COLO829 (cell line): ENCODE data around the gene NPIPB9.
"Not testable (repeated sequence)": the region's sequence is repeated elsewhere in the genome, so short reads cannot be mapped to it uniquely, and the experiment has no call there.

Experiments used
- DNase-seq: peaks from one replicate; pipeline ENCODE4 v3.0.0; 2012; ENCODE audit warnings: low spot score

NPIPB9 gene

DNA sequence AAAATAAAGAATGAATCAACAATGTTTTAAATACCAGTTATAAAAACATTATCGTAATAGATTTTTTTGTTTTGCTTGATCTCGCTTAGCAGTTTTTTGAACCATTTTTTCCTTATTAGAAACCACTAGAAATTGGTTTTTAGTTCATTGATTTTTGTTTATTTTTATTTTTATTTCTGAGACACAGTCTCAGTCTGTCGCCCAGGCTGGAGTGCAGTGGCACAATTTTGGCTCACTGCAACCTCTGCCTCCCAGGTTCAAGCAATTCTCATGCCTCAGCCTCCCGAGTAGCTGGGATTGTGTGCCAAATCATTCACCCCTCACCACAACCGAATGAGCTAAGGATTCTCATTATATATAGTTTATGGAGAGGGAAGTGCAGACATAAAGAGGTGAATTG, at the start of gene NPIPB9:
Gene NPIPB9 (plus strand): TSS at position 301 of the 400 bp plus-strand sequence.
- DNase-seq: not testable (repeated sequence)

DNA sequence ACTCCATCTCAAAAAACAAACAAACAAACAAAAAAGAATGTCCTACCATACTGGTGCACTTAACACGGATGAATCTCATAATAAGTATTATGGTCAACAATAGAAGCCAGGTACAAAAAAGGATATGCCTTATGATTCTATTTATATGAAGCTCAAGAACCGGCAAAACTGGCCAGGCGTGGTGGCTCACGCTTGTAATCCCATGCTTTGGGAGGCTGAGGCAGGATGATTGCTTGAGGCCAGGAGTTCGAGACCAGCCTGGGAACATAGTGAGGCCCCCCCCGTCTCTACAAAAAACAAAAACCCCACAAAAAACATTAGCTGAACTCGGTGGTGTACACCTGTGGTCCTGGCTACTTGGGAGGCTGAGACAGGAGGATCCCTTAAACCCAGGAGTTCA, 47.3 kb upstream of the NPIPB9 start:
- DNase-seq: not testable (repeated sequence)

DNA sequence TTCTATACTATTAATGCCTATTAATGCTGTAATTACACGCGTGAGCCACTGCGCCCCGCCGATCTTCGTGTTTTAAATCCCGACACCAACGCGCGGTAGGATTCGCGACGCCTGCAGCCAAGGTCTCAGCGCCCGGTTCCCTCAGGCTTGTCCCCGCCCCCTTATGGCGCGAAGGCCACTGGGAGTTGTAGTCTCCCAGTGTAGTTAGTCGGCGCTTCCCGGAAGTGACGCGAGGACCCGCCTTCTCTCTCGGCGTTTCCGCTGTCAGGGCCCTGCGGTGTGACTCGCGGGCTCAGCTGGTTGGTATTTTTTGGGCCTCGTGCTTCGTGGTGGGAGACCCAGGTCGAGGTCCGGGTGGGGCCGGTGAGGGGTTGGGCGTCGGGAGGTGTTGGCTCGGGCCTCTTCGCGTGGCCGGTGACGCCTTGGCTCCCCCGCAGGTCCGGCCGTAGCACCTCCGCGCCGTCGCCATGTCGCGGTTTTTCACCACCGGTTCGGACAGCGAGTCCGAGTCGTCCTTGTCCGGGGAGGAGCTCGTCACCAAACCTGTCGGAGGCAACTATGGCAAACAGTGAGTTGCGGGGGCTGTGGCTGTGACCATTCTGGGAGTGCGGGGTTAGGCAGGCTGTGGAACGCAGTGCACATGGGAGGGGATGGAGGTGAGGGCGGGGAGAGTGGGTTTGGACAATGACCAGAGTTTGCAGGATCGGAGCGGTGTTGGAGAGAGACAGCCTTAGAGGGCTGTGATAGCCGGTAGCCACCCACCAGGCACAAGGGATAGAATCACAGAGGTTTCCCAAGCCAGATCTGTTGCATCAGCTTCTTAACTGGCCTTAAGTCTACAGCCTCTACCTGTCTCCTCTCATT, 40.1 kb upstream of the NPIPB9 start, which contains the start of gene EIF3C:
Gene EIF3C (plus strand): TSS at position 245 of the 864 bp plus-strand sequence. CDS start 223 bp downstream, at position 468.
- DNase-seq: not testable (repeated sequence)

DNA sequence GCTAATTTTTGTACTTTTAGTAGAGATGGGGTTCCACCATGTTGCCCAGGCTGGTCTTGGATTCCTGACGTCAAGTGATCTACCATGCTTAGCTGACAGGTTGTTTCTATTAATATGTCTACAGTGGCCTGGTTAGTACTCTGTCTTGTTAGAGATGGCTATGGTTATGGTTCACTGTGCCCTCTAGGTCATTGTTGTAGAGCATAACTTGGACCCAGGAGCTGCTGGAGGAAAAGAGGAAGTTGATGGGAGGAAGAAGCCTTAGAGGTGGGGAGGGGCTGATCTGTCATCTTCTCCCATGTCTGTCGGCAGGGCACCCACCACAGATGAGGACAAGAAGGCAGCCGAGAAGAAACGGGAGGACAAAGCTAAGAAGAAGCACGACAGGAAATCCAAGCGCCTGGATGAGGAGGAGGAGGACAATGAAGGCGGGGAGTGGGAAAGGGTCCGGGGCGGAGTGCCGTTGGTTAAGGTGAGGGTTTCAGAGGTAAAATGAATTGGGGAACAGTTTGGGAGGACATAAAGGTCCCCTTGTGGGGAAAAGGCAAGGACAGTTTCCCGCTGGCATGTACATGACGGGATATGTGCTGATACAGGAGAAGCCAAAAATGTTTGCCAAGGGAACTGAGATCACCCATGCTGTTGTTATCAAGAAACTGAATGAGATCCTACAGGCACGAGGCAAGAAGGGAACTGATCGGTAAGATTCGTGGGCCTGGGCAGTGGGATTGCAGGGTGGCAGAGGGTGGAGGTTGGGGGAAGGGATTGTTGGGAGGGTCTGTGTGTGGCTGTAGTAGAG, 28.5 kb upstream of the NPIPB9 start:
- not testable (repeated sequence) for DNase-seq

DNA sequence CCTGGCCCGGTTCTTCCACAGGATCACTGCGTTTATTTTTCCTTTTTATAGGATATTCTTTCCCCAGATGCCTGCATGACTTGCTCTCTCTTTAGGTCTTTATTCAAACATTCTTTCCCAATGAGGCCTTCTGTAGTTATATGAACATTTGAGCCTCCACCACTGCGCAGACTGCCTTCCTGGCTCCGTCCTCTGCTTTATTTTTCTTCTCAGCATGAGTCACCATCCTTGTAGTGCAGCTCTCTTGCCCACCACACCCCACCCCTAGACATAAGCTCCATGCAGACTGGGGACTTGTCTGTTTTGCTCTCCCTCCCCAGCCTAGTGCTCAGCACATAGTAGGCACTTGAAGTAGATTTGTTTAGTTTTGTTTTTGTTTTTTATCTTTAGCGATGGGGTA, 20.3 kb upstream of the NPIPB9 start:
- DNase-seq: not testable (repeated sequence)

DNA sequence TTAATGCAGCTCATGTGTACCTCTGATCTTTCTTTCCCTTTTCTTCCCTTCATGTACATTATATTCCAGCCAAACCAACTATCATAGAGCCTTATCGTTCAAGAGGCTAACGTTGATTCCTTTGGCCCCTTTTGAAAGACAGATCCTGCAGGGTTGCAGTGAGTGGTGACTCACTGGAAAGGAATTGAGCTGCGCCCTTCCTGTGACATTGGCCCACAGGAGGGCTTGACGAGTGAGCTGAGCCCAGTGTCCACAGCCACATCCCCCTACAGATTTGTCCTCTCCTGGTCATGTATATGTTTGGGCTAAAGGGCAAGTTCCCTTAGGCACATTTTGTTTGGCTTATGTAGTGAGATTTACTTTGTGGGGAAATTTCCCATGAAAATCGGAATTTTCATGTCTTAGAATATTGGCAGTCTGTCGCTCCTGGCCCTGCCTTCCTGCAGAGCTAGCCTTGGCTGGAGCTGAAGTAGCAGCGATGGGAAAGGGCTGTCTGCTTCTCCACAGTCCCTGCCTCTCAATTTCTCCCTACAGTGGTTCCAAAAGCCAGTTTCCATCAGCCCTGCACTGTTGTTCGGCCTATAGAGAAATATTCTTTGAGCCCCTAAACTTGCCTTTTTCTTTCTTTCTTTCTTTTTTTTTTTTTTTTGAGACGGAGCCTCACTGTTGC, 19.0 kb upstream of the NPIPB9 start:
- DNase-seq: not testable (repeated sequence)

DNA sequence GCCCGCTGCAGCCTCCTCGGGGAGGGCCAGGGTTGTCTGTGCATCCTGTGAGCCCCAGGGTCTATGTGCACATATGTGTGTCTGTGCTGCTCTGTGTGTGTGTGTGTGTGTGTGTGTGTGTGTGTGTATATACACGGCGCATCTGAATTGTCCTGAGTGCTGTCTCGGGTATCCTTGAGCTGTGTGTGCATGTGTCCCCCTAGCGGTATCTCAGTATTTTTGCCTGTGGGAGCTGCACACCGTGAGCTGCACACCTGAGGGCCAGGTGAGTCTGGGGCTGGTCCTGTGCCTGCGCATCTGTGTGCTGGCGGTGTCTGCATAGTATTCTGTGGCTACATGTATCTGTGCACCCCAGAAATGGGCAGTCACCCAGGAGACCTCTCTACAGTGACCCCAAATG, 11.8 kb upstream of the NPIPB9 start:
- not testable (repeated sequence) for DNase-seq

DNA sequence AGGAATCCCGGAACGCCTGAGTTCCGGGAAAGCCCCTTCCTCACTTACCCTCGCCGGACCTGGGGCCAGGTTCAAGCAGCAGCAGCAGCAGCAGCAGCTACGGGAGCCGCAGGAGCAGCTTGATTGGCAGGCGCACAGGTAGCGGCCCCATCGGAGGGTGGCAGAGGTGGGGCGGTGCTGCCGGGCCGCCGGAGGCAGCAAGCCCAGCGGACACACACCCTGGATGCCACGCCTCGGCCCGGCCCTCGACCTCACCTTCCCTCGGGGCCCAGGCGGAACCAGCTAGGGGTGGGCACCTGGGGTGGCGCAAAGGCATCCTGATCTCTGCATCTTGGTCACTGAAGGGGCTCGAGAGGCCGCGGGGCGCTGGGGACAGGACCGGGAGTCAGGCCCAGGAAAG, 11.0 kb upstream of the NPIPB9 start:
- not testable (repeated sequence) for DNase-seq

DNA sequence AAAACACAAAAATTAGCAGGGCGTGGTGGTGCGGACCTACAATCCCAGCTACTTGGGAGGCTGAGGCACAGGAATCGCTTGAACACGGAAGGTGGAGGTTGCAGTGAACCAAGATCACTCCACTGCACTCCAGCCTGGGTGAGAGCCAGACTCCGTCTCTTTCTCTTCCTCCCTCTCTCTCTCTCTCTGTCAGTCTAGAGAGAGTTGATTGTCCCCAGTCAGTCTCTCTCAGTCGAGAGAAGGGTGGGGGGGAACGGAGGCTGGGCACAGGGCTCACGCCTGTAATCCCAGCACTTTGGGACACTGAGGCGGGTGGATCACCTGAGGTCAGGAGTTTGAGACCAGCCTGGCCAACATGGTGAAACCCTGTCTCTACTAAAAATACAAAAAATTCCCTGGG, 10.3 kb upstream of the NPIPB9 start:
- not testable (repeated sequence) for DNase-seq

DNA sequence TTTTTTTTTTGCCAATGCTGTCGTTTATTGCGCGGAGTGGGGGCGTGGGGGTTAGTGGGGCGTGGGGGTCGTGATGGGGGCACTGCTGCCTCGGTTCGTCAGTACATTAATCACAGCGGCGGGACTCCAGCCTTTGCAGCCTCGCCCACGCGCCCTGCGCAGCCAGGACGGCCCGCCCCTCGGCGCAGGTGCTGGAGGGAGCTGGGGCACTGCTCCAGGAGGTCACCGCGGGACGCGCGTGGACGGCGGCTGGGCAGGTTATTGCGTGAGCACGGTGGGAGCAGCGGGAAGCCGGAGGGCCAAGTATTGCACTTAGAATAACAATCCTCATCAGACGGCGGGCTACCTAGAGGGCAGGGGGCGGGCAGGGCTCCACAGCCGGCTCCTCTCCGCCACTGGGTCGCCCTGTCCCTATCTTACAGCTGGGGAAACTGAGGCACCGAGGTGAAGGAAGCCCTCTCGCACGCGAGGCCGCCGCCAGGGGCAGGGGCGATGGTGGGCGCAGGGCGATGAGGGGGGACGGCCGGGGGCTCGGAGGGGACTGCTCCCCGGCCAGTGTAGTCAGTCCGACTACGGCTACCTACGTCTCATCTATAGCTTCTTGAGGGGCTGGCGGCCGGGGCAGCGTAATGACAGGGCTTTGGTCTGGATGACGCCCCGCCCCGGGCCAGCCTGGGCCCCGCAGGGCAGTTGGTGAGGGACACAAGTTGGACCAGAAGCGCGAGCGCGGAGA, 4.8 kb upstream of the NPIPB9 start:
- not testable (repeated sequence) for DNase-seq

DNA sequence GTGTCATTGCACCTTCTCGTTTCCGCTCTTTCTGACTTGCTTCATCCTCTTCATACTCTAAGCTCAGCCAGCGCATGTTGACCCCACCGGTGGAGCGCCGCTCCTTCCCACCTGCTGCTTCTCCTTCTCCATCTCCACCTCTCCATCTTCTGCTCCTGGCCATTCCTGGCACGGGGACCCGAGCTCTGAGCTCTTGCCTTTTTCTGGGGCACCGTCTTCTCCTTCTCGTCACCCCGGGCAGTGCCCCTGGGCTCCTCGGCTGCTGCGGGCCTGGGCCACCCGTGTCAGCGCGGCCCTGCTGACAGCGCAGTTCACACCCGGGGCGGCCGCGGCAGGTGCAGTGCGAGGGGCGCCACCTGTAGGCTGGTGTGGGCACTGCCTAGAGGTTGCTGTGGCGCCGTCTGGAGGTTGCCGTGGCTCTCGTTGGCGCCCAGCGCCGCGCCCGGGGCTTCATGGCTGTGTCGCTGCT, 1.6 kb upstream of the NPIPB9 start:
- DNase-seq: not testable (repeated sequence)

DNA sequence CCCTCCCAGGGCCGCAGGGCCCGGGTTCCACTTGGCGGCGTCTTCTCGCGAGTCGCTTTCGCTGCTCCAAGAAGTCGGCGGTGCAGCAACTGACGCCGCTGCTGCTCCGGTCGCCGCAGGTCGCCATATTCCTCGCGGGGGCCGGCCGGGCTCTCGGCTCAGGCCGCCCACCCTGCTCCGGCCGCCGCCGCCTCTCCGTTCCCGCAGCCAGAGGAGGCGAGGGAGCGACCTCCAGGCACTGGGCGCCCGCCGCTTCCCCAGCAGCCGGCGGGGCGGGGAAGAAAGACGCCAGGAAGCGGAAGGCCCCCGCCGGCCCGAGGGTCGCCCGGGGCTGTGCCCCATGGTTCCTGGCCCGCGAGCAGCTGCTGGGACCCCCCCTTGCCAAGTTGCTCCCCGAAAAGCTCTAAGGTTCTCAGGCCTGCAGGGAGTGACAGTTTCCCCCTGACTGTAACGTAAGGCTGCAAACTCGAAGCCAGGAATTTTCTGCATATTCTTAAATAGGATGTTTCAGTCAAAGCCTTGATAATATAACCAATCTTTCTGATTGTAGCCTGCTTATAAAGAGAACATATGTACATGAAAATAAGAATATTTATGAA, 1.0 kb upstream of the NPIPB9 start:
- DNase-seq: not testable (repeated sequence)

DNA sequence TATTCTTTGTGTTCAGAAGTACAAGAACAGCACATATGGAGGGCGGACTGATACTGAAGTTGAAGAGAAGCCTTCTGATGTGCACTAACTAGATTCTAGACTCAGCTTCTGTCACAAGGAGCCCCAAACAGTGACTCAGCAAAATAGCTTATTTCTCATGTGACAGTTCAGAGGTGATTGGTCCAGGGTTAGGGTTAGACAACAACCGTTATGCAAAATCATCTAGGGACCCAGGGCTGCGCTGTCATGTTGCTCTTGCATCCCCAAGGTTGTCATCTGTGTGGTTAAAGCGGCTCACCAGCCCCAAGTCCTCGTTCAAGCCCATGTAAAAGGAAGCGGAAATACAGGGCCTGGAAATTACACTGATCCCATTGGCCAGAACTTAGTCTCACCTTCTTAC, 30.1 kb downstream of the NPIPB9 start:
- not testable (repeated sequence) for DNase-seq

DNA sequence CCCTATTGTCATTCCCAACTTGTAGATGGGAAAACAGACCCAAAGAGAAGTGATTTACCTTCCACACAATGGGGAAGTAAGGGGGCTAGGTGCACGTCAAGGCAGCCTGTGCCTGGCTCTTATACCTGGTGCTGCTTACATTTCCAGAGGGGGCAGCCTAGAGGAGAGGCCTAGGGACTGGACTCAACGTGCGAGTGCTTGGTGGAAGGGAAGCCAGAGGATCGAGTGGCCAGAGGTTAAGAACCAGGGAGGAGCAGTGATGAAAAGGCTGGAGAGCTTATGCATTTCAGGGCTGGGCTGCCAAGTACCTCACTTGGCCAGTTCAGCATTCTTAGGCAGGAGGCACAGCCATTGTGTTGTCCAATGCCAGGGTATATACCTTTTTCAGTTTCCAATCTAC, 30.8 kb downstream of the NPIPB9 start:
- DNase-seq: not testable (repeated sequence)

DNA sequence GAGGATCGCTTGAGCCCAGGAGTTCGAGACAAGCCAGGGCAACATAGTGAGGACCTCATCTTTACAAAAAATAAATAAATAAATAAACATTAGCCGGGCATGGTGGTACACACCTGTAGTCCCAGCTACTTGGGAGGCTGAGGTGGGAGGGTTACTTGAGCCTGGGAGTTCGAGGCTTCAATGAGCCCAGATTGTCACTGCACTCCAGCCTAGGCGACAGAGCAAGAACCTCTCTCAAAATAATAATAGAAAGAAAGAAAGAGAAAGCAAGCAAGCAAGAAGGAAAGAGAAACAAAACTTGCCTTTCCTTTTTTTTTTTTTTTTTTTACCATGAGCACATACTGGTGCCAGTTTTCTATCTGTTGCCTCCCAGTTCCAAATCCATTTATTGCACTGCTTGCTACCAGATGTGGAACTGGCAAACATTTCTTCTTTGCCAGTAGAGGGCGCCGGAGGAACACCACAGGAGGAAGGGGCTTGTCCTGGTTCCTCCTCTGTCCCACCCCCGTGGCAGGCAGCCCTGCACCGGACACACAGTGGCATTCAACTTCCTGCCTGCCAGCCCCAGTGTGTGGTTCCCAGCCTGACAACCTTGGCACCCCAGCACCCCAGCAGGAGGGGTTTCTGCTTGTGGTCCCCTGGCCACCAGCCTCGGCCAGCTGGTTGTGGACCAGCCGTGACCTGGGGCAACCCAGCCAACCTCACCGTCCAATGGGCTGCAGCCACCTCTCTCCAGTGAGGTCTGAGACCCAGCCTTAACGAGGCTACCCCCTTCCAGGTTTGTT, 50.8 kb downstream of the NPIPB9 start:
- DNase-seq: not testable (repeated sequence)

DNA sequence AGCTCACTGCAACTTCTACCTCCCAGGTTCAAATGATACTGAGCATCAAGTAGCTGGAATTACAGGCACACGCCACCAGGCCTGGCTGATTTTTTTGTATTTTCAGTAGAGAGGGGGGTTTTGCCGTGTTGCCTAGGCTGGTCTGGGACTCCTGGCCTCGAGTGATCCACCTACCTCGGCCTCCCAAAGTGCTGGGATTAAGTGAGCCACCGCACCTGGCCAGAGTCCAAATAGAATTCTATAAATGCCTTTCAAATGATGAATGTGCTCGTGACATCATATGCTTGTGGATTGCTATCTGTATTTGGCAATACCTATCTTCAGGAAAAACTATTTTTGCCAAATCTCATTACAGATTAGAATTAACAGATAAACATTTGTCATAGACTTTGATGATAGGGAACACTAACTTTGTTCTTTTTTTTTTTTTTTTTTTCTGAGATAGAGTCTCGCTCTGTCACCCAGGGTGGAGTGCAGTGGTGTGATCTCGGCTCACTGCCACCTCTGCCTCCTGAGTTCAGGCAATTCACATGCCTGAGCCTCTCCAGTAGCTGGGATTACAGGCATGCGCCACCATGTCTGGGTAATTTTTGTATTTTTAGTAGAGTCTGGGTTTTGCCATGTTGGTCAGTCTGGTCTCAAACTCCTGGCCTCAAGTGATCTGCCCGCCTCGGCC, 56.0 kb downstream of the NPIPB9 start:
- not testable (repeated sequence) for DNase-seq

DNA sequence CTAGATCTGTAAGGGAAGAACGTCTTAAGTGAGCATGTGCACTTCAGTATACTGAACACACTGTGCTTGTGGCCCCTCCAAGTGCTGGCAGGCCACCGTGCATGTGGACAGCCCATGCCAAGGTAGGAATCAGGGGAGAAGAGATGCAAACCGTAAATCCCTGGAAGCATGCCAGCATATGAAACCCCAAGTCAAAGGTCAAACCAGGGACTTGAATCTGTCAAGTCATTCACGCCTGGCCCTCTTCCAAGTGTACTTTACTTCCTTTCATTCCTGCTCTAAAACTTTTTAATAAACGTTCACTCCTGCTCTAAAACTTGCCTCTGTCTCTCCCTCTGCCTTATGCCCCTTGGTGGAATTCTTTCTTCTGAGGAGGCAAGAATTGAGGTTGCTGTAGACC, 68.4 kb downstream of the NPIPB9 start:
- DNase-seq: no peak

DNA sequence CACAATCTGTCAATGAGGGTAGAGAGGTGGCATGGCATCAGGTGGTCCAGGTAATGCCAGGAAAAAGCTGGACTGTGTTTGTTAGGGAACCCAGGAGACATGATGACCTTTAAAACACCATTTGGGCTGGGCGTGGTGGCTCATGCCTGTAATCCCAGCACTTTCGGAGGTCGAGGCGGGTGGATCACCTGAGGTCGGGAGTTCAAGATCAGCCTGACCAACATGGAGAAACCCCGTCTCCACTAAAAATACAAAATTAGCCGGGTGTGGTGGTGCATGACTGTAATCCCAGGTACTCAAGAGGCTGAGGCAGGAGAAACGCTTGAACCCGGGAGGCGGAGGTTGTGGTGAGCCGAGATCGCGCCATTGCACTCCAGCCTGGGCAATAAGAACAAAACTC, 69.0 kb downstream of the NPIPB9 start:
- not testable (repeated sequence) for DNase-seq

DNA sequence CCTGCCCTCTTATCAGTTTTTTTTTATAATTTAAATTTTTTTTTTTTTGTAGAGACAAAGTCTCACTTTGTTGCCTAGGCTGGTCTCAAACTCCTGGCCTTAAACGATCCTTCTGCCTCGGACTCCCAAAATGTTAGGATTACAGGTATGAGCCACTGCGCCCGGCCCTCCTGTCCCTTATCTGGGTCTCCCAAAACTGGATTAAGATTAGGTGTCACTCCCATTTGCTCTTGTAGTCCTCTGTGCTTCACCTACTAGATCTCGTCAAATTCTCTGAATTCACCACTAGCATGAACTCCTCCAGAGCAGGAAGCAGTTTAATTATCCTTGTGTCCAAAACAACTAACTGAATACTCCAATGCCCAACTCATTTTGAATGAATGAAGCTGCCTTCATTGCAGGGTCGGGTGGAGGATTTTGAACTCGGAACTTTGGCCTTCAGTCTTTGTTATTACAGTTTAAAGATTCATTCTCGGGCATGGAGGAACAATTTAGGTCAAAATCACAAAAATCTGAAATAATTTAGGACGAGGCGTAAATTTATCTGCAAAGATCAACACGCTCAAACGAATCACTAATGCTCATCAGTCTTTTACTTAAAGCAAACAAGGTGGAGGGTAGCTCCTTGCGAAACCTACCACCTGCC, 70.4 kb downstream of the NPIPB9 start:
- no peak for DNase-seq
